ENCODE results near the gene KLHL33.

- TF ChIP-seq CTCF (IDR thresholded peaks at IDR 0.05) (no peak), POLR2A (IDR thresholded peaks at IDR 0.05) (no peak)
Observed at GRCh38 chr14:20412411-20412810, 23.6 kb downstream of the KLHL33 start.
